Liver (tissue), 3 donors: Measurements from ENCODE around the gene EXOSC2.

Source experiments
- GABPA ChIP-seq, 2 donors: IDR thresholded peaks in 1 of 2; conservative IDR thresholded peaks in 1 of 2; 2 replicates each; pipeline ENCODE4 v1.6.1; 2016; ENCODE audit warnings: antibody characterized with exemption in 2 of 2, mild to moderate bottlenecking in 1 of 2, moderate library complexity in 1 of 2
- JUND ChIP-seq, 2 donors: IDR thresholded peaks; 2 replicates each; pipeline ENCODE4 v1.6.1; 2016; ENCODE audit warnings: antibody characterized with exemption in 2 of 2
- RXRA ChIP-seq, 2 donors: IDR thresholded peaks; 2 replicates each; pipeline ENCODE4 v1.6.1; 2017 to 2018; ENCODE audit warnings: antibody characterized with exemption in 2 of 2, mild to moderate bottlenecking in 1 of 2
- SP1 ChIP-seq: IDR thresholded peaks from 2 replicates; pipeline ENCODE4 v1.6.1; 2018; ENCODE audit warnings: antibody characterized with exemption, mild to moderate bottlenecking
- TAF1 ChIP-seq: conservative IDR thresholded peaks from 2 replicates; pipeline ENCODE4 v1.6.1; 2016; ENCODE audit warnings: antibody characterized with exemption, mild to moderate bottlenecking
- TF ChIP-seq, protein P1 (sequence below): fragments of 150-350 bp; IDR thresholded peaks from 2 replicates; pipeline ENCODE4 v1.5.1; 2017; ENCODE audit warnings: improper control_type of control experiment, low read depth, low read length; ENCODE audit not compliant: missing input control
- TF ChIP-seq, protein P2 (sequence below): IDR thresholded peaks from 2 replicates; pipeline ENCODE4 v1.6.1; 2016; ENCODE audit warnings: antibody characterized with exemption
- TF ChIP-seq, protein P3 (sequence below): IDR thresholded peaks from 2 replicates; pipeline ENCODE4 v1.6.1; 2016; ENCODE audit warnings: antibody characterized with exemption, mild to moderate bottlenecking
- donor health status: healthy.
- donor health status: healthy.

DNA sequence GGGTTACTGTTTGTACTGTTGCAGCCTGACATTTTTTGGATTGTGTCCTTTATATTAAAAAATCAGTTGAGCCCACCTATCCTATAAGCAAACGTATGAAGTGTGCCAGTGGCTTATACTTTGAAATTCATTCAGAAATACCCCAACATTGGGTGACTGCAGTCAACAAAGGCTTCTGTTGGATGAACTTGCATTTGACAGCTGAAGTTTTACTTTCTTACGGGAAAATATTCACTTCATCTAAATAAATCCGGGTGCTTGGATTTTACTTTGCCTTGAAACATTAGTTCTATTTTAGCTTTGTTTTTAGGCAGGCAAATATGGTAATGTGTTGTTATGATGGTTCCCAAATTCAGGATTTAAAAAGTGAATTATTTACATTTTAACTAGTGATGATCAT, 21.7 kb downstream of the EXOSC2 start:
- no peak for TF ChIP-seq GABPA (IDR thresholded peaks at IDR 0.05 in 1 of 2, conservative IDR thresholded peaks at IDR 0.05 in 1 of 2)
- no peak for TF ChIP-seq RXRA (IDR thresholded peaks at IDR 0.05)
- TF ChIP-seq, protein P1, sequence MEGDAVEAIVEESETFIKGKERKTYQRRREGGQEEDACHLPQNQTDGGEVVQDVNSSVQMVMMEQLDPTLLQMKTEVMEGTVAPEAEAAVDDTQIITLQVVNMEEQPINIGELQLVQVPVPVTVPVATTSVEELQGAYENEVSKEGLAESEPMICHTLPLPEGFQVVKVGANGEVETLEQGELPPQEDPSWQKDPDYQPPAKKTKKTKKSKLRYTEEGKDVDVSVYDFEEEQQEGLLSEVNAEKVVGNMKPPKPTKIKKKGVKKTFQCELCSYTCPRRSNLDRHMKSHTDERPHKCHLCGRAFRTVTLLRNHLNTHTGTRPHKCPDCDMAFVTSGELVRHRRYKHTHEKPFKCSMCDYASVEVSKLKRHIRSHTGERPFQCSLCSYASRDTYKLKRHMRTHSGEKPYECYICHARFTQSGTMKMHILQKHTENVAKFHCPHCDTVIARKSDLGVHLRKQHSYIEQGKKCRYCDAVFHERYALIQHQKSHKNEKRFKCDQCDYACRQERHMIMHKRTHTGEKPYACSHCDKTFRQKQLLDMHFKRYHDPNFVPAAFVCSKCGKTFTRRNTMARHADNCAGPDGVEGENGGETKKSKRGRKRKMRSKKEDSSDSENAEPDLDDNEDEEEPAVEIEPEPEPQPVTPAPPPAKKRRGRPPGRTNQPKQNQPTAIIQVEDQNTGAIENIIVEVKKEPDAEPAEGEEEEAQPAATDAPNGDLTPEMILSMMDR = no peak
- TF ChIP-seq, protein P2, sequence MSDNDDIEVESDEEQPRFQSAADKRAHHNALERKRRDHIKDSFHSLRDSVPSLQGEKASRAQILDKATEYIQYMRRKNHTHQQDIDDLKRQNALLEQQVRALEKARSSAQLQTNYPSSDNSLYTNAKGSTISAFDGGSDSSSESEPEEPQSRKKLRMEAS = no peak
- TF ChIP-seq, protein P3, sequence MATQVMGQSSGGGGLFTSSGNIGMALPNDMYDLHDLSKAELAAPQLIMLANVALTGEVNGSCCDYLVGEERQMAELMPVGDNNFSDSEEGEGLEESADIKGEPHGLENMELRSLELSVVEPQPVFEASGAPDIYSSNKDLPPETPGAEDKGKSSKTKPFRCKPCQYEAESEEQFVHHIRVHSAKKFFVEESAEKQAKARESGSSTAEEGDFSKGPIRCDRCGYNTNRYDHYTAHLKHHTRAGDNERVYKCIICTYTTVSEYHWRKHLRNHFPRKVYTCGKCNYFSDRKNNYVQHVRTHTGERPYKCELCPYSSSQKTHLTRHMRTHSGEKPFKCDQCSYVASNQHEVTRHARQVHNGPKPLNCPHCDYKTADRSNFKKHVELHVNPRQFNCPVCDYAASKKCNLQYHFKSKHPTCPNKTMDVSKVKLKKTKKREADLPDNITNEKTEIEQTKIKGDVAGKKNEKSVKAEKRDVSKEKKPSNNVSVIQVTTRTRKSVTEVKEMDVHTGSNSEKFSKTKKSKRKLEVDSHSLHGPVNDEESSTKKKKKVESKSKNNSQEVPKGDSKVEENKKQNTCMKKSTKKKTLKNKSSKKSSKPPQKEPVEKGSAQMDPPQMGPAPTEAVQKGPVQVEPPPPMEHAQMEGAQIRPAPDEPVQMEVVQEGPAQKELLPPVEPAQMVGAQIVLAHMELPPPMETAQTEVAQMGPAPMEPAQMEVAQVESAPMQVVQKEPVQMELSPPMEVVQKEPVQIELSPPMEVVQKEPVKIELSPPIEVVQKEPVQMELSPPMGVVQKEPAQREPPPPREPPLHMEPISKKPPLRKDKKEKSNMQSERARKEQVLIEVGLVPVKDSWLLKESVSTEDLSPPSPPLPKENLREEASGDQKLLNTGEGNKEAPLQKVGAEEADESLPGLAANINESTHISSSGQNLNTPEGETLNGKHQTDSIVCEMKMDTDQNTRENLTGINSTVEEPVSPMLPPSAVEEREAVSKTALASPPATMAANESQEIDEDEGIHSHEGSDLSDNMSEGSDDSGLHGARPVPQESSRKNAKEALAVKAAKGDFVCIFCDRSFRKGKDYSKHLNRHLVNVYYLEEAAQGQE = no peak
- TF ChIP-seq TAF1 = no peak
- no peak for TF ChIP-seq SP1
- no peak for TF ChIP-seq JUND (IDR thresholded peaks at IDR 0.05)
